Right renal pelvis (tissue), 4 donors: ENCODE data around the gene CHRM4. TPM values are rescaled to one million over a fixed set of nuclear protein-coding genes. Genes with fewer than 3 reads are reported as not detected.

ENCODE experiments used
- DNase-seq, 4 donors: peaks; one replicate each; pipeline ENCODE4 v3.0.0-alpha.2; 2013; ENCODE audit warnings: low read depth in 4 of 4, low spot score in 3 of 4, missing footprints in 1 of 4
- polyA plus RNA-seq, 4 donors: library from polyadenylated mRNA; unstranded; fragments of 120-200 nt; gene quantifications; one replicate each; pipeline ENCODE4 v1.2.1, GENCODE V29; 2013; ENCODE audit not compliant: insufficient read length in 4 of 4

Gene CHRM4
- polyA plus RNA-seq, 4 donors = 0.22 to 0.34 (median 0.27) TPM

DNA sequence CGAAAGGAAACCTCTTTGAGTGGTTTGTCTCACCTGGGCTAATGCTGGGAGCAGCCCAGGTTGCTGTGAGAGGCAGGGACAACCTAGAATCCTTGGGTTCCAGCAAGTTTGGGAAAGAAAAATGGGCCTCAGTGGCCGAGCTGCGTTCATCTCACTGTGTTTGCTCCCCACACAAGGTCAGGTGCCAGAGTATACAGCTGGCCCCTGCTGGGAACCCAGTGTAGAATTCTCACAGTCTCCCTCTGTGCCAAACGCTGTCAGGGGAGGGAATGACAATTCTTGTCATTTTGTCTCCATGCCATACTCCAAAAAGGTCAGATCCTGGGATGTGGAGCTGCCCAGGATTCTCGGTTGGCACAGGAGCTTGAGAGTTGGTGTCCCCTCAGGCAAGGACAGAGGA is 40.0 kb downstream of the CHRM4 start:
- DNase-seq = no peak

DNA sequence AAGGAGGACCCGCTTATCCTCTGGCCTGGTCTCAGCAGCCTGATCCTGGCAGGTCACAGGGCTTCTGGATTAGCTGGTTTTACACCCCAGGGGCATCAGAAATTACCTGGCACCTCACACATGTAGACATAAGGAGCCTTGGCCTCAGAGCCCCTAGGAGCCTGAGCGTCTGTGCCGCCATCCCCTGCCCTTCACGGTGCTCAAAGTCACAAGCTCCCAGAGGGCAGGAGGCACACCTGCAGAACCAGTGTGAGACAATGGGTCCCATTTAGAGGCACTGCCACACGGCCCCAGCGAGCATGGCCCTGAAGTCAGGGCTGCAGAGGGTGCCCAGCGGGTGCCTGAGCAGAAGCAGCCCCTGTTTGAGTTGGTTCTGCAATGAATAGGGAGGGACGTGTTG is 40.4 kb downstream of the CHRM4 start:
- no peak for DNase-seq

GRCh38 chr11:46350695-46351094 is 40.9 kb downstream of the CHRM4 start:
- no peak for DNase-seq

DNA sequence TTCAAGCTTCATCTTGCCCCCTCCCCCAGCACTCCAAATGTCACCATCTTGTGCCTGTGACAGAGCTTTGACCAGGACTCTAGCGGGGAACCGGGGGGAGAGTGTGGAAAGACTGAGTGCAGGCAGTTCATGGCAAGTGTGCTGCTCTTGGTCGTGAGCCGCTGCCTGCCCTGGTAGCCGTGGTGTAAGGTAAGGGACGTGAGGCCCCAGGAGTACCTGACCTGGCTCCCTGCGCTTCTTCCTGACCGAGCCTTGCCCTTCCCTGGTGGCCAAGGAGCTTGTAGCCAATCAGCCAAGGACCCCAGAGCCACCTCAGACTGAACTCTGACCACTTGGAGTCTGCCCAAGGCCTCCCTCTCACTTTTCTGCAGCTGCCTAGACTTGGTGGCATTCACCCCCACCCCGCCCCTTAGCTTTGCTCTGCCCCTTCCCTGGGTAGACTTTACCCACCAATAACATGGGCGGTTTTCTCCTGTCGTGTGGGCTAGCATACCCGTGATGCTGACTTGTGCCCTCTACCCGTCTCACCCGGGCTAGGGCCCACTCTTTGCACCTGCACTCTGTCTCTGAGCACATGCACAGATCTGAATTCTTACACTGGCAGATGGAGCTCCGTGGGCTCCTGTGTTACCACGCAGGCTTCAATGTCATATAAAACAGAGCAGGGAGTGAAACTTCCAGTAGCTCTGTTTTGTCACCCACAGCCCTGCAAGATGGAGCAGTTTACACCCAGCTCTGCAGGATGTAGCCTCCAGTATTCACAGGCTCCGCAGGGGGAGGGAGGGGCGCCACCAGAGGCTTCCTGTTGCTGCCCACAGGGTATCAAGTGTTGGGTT is 42.8 kb downstream of the CHRM4 start:
- DNase-seq = no peak

- no peak for DNase-seq
These were observed 43.8 kb downstream of the CHRM4 start for GRCh38 chr11:46347637-46348311.

DNA sequence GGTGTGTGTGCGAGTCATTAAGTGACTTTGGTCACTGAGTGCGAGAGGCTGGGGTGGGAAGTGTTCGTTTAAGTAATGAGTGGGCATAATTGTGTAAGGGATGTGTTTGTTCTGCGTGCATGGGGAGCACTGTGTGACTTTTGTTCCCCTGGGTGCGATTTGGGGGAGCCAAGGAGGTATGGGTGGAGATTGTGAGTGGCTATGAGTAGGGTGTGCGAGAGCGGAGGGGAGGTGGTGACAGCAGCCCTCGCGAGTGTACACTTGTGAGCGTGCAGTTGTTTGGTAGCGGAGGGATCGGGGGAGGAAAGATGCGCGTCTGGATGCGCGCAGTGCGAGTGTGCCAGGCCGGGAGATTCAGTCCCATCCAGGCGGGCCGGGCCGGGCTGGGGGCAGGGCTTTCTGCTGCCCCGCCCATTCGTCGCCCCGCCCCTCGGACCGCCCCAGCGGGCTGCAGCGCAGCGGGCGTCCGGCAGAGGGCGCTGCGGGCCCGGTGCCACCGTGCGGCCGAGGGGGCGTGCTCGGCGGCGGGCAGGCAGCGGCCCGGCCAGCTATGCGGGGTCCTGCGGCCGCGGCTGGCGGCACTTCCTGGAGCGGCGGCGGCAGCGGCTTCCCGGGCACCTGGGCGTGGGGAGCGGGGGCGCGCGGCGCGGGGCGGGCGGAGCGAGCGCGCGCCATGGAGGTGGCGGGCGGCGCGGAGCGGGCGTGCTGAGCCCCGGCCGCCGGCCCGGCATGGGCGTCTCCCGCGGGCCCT is 44.5 kb downstream of the CHRM4 start, which contains the start of gene DGKZ:
TSS of gene DGKZ (plus strand) at position 578 of the 751 bp plus-strand sequence. CDS start 197 bp downstream, outside the sequence.
- peak in 2 of 4 donors; percentile 57 to 72 for DNase-seq

GRCh38 chr11:46345881-46346484 is 45.6 kb downstream of the CHRM4 start:
- no peak for DNase-seq

DNA sequence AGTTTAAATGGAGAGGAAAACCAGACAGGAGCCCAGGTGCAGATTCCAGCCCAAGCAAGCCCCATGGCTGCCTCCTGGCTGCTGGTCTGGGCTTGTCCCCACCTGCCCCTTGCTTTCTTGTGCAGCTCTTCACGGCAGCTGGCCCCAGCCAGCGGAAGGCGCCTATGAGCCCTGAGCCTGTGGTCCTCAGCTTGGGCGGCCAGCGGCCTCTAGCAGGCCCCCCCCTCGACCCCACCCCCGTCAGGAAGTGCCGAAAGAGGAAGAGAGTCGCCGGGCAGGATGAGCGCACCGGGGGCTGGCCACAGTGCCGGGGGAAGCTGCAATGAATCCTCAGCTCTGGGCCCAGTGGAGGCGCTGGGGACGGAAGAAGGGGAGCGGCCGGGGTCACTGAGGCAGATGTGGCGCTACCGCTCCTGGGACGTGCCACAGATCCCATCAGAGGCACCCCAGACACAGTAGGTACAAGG is 46.4 kb downstream of the CHRM4 start:
- no peak for DNase-seq

GRCh38 chr11:46343520-46343919 is 48.1 kb downstream of the CHRM4 start:
- no peak for DNase-seq

GRCh38 chr11:46342239-46342638 is 49.3 kb downstream of the CHRM4 start:
- peak in 1 of 4 donors; percentile 60 for DNase-seq

DNA sequence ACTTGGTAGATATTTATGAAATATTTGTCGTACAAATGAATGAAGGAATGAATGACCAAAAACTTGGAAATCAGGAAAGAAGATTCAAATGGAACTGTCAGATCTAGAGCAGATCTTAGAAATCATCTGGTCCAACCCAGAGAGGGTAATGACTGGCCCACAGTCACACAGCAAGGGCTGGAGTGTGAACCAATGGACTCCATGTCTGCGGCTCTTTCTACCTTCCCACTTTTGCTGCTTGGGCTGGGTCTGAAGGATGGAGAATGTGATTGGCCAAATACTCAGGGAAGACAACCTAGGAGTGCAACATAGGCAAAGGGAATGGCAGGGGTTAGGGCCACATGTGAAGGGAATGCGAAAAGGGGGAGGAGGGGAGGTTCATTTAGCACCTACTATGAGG is 50.1 kb downstream of the CHRM4 start:
- DNase-seq = no peak

DNA sequence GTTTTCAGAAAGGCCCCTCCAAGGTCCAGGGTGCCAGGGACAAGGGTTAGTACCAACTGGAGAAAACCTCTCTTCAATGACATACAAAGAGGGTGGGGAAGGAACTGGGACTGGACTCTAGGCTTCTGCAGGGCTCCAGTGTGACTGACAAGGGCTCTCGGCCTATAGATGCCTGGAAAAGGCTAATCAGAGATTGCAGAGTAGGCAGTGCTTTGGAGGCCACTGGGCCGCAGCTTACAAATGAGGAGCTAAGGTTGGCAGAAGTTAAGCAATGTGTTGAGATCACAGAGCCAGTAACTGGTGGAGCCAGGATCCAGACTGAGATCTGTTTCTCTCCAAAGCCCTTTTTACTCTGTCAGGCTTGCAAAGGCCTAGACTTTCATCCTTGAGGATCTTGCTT is 51.8 kb downstream of the CHRM4 start:
- DNase-seq = no peak

DNA sequence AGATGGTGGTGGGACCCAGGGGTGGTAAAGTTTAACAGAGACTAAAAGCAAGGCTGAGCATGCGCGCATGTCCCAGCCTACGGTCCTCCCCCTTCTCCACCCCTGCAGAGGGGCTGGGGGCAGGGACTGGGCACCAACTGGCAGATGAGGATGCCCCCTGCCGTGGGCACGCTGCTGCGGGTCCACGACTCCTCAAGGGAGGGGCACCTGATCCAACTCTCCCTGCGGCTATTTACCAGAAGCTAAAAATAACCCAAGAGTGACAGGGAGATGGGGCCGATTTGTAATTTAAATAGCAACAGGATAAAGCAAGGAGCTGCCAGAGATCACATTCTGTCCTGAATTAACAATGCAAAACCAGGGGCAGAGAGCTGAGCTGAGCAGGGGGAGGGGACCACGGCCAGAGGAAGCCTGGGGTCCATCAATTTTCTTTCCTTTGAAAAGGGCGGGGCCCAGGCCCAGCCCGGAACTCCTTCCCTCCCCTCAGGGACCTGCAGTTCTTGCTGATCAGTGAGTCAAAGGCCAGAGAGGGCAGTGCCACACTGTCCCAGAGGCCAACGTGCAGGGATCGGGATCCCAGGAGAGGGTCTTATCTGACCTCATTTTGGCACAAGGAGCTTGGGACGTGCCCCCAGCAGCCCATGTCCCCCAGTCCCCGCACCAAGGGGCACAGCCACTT is 52.4 kb downstream of the CHRM4 start:
- DNase-seq = no peak

- DNase-seq = no peak
These were observed 53.0 kb downstream of the CHRM4 start for GRCh38 chr11:46338636-46338987.

DNA sequence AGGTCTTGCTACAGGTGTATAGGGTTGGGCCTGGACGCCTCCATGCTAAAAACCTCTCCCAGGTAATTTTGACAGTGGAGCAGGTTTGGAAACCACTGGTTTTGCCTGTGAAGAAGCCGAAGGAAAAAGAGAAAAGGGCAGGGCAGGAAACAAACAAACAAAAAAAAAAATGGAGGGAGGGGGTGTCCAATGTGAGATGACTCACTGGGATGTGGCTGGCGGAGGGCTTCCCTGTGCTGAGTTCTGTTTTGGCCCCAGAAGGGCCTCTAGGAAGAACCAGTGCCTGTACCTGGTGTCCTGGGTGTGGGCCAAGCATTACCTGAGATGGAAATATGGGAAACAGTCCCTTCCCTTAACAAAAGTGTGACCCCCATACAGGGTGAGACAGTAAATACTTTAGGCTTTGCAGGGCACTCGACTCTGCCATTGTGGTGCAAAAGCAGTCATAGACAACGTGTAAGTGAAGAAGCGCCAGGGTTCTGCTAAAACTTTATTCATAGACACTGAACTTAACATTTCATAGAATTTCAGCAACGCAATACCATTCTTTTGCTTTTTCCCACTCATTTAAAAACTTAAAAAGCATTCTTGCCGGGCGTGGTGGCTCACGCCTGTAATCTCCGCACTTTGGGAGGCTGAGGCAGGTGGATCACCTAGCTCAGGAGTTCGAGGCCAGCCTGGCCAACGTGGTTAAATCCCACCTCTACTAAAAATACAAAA is 53.8 kb downstream of the CHRM4 start:
- DNase-seq = no peak

DNA sequence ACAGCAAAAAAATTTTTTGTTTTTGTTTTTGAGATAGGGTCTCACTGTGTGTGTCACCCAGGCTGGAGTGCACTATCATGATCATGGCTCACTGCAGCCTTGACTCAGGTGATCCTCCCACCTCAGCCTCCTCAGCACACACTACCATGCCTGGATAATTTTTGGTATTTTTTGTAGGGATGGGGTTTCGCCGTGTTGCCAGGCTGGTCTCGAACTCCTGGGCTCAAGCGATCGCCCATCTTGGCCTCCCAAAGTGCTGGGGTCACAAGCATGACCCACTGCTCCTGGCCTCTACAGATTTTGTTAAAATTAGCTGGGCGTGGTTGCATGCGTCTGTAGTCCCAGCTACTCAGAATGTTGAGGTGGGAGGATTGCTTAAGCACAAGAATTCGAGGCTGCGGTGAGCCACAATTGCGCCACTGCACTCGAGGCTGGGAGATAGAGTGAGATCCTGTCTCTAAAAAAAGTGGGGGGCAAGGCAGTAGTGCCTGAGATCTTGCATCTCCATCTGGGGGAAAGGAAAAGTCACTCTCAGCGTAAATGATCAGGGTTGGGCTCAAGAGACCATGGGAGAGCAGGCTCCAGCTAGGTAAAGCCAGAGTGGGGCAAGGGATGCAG is 54.9 kb downstream of the CHRM4 start:
- no peak for DNase-seq

- DNase-seq = no peak
These were observed 55.5 kb downstream of the CHRM4 start for GRCh38 chr11:46335890-46336562.

- DNase-seq = no peak
These were observed 56.3 kb downstream of the CHRM4 start for GRCh38 chr11:46335271-46335670.

DNA sequence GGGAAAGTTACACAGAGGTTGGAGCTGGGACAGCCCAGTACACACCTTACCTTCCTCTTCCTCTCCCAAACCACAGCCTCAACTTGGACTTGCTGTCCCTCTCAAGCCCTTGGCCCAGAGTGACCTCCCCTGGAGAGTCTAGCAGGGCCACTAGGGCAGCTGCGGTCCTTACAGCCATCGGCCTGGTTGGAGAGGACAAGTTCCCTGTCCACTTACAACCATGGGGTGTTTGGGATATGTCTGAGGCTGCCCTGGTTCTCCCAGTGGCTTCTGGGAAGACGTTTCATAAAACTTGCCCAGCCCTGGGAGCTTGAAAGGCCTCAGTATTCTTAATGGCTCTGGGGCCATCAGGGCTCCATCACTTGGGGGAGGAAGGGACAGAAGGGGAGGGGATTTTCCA is 57.4 kb downstream of the CHRM4 start:
- no peak for DNase-seq
